ENCODE data around the gene EHD4.

GRCh38 chr15:41985236-41986160 lies 13.1 kb upstream of the EHD4 start:
- TF ChIP-seq CTCF (IDR thresholded peaks at IDR 0.05; ENCODE audit: poor library complexity) (no peak), EZH2phosphoT487 (IDR thresholded peaks at IDR 0.05; ENCODE audit: low read depth, severe bottlenecking, unreplicated experiment) (no peak)

Measured in hepatocyte (in vitro differentiated cells).